H9 (cell line): ENCODE data around the gene NAT14. TPM values are rescaled to one million over a fixed set of nuclear protein-coding genes. Genes with fewer than 3 reads are reported as not detected.

ENCODE experiments used
- DNase-seq: peaks from one replicate; pipeline ENCODE4 v3.0.0-alpha.2; 2017
- H2AFZ ChIP-seq: one replicate; pipeline ENCODE4 v1.6.1; 2013; ENCODE audit warnings: mild to moderate bottlenecking, low read length, control low read depth, moderate library complexity
- H2AK5ac ChIP-seq: 2 replicates; pipeline ENCODE4 v1.6.1; 2013; ENCODE audit warnings: low read length, control low read depth, mixed read lengths; ENCODE audit not compliant: insufficient read length
- H2BK120ac ChIP-seq: one replicate; pipeline ENCODE4 v1.6.1; 2013; ENCODE audit warnings: low read depth, mild to moderate bottlenecking, low read length, control low read depth, inconsistent platforms; ENCODE audit not compliant: poor library complexity, severe bottlenecking
- H2BK12ac ChIP-seq: 2 replicates; pipeline ENCODE4 v1.6.1; 2013; ENCODE audit warnings: low read length, control low read depth, mixed read lengths, low read depth; ENCODE audit not compliant: insufficient read length
- H2BK15ac ChIP-seq: 2 replicates; pipeline ENCODE4 v1.6.1; 2013; ENCODE audit warnings: low read depth, low read length, control low read depth
- H2BK20ac ChIP-seq: one replicate; pipeline ENCODE4 v1.6.1; 2013; ENCODE audit warnings: low read depth, mild to moderate bottlenecking, low read length, control low read depth, inconsistent platforms; ENCODE audit not compliant: poor library complexity, severe bottlenecking
- H2BK5ac ChIP-seq: 2 replicates; pipeline ENCODE4 v1.6.1; 2013; ENCODE audit warnings: low read length, control low read depth, mixed read lengths; ENCODE audit not compliant: insufficient read length
- H3K14ac ChIP-seq: 2 replicates; pipeline ENCODE4 v1.6.1; 2013; ENCODE audit warnings: low read length, control low read depth; ENCODE audit not compliant: insufficient read depth
- H3K18ac ChIP-seq: 2 replicates; pipeline ENCODE4 v1.6.1; 2013; ENCODE audit warnings: low read depth, mild to moderate bottlenecking, mixed read lengths, low read length, control low read depth; ENCODE audit not compliant: insufficient read length
- H3K23ac ChIP-seq: 2 replicates; pipeline ENCODE4 v1.6.1; 2013; ENCODE audit warnings: low read length, control low read depth, mixed read lengths, low read depth; ENCODE audit not compliant: insufficient read length
- H3K23me2 ChIP-seq: 2 replicates; pipeline ENCODE4 v1.6.1; 2013; ENCODE audit warnings: low read depth, mild to moderate bottlenecking, mixed read lengths, low read length, control low read depth; ENCODE audit not compliant: insufficient read length, poor library complexity, severe bottlenecking
- H3K27ac ChIP-seq: 2 replicates; pipeline ENCODE4 v1.5.1; 2013; ENCODE audit warnings: low read length, control low read depth, mixed read lengths, low read depth; ENCODE audit not compliant: insufficient read length
- H3K27me3 ChIP-seq: 2 replicates; pipeline ENCODE4 v1.6.1; 2013; ENCODE audit warnings: low read length, control low read depth, inconsistent platforms; ENCODE audit not compliant: insufficient read depth
- H3K4ac ChIP-seq: 2 replicates; pipeline ENCODE4 v1.6.1; 2013; ENCODE audit warnings: low read depth, mild to moderate bottlenecking, control low read depth, inconsistent platforms, low read length, moderate library complexity
- H3K4me1 ChIP-seq: 2 replicates; pipeline ENCODE4 v1.6.1; 2013; ENCODE audit warnings: low read length, control low read depth, inconsistent platforms; ENCODE audit not compliant: insufficient read depth
- H3K4me2 ChIP-seq: 2 replicates; pipeline ENCODE4 v1.6.1; 2013; ENCODE audit warnings: low read length, control low read depth, mixed read lengths; ENCODE audit not compliant: insufficient read length, insufficient read depth
- H3K56ac ChIP-seq: 2 replicates; pipeline ENCODE4 v1.6.1; 2013; ENCODE audit warnings: low read depth, mild to moderate bottlenecking, mixed read lengths, low read length, control low read depth; ENCODE audit not compliant: insufficient read length
- H3K79me1 ChIP-seq: 2 replicates; pipeline ENCODE4 v1.6.1; 2013; ENCODE audit warnings: low read depth, mild to moderate bottlenecking, moderate library complexity, low read length, control low read depth, inconsistent platforms; ENCODE audit not compliant: insufficient read depth, poor library complexity, severe bottlenecking
- H3K79me2 ChIP-seq: 2 replicates; pipeline ENCODE4 v1.6.1; 2013; ENCODE audit warnings: low read length, control low read depth, inconsistent platforms; ENCODE audit not compliant: insufficient read depth
- H3K9ac ChIP-seq: 2 replicates; pipeline ENCODE4 v1.6.1; 2013; ENCODE audit warnings: low read length, control low read depth, mixed read lengths; ENCODE audit not compliant: insufficient read length; ENCODE audit errors: extremely low read depth
- H3K9me3 ChIP-seq: one replicate; pipeline ENCODE4 v1.6.1; 2013; ENCODE audit warnings: low read depth, low read length, inconsistent platforms; ENCODE audit not compliant: control insufficient read depth
- H3T11ph ChIP-seq: one replicate; pipeline ENCODE4 v1.6.1; 2013; ENCODE audit warnings: mild to moderate bottlenecking, low read length, control low read depth, inconsistent platforms
- H4K20me1 ChIP-seq: one replicate; pipeline ENCODE4 v1.6.1; 2013; ENCODE audit not compliant: control insufficient read depth, insufficient read length, insufficient read depth
- H4K5ac ChIP-seq: 2 replicates; pipeline ENCODE4 v1.6.1; 2013; ENCODE audit warnings: low read depth, mild to moderate bottlenecking, mixed read lengths, low read length, control low read depth; ENCODE audit not compliant: insufficient read length
- H4K8ac ChIP-seq: replicated peaks from 2 replicates; pipeline ENCODE4 v1.6.1; 2013; ENCODE audit warnings: low read length, control low read depth, mixed read lengths, low read depth; ENCODE audit not compliant: insufficient read length
- H4K91ac ChIP-seq: 2 replicates; pipeline ENCODE4 v1.6.1; 2013; ENCODE audit warnings: low read depth, mild to moderate bottlenecking, moderate library complexity, mixed read lengths, low read length, control low read depth; ENCODE audit not compliant: insufficient read length
- H3K27ac Mint-ChIP-seq, 3 experiments: 2 replicates in 2 of 3; 3 replicates in 1 of 3; pipeline ENCODE4 v1.8.0; 2020 to 2021; ENCODE audit warnings: mixed read lengths in 3 of 3, mild to moderate bottlenecking in 1 of 3, moderate library complexity in 1 of 3
- H3K27me3 Mint-ChIP-seq: 2 replicates; pipeline ENCODE4 v1.8.0; 2021; ENCODE audit warnings: low read depth, mild to moderate bottlenecking, moderate library complexity, mixed read lengths
- H3K36me3 Mint-ChIP-seq, 3 experiments: 2 replicates in 2 of 3; 3 replicates in 1 of 3; pipeline ENCODE4 v1.8.0; 2020 to 2021; ENCODE audit warnings: low read depth in 3 of 3, mixed read lengths in 3 of 3; ENCODE audit not compliant: insufficient read depth in 1 of 3
- H3K4me1 Mint-ChIP-seq, 2 experiments: 2 replicates each; pipeline ENCODE4 v1.8.0; 2020; ENCODE audit warnings: mixed read lengths in 2 of 2
- H3K4me3 Mint-ChIP-seq, 2 experiments: 2 replicates in 1 of 2; 3 replicates in 1 of 2; pipeline ENCODE4 v1.8.0; 2020 to 2021; ENCODE audit warnings: mild to moderate bottlenecking in 2 of 2, mixed read lengths in 2 of 2, moderate library complexity in 1 of 2
- H3K9me3 Mint-ChIP-seq, 2 experiments: 2 replicates in 1 of 2; 3 replicates in 1 of 2; pipeline ENCODE4 v1.8.0; 2020; ENCODE audit warnings: mild to moderate bottlenecking in 2 of 2, mixed read lengths in 2 of 2, moderate library complexity in 1 of 2
- CTCF ChIP-seq: fragments of 200-600 bp; sonication (generic); conservative IDR thresholded peaks from 3 replicates; pipeline ENCODE4 v1.8.0; 2021; ENCODE audit warnings: antibody characterized with exemption, mild to moderate bottlenecking
- WGBS: extraction: QIAGEN DNeasy Blood & Tissue Kit; methylation state at CpG from one replicate; pipeline ENCODE4 v1.1.7; 2013; ENCODE audit warnings: missing lambda C conversion rate, low lambda C conversion rate, mixed read lengths; ENCODE audit not compliant: insufficient read length; ENCODE audit errors: extremely low coverage; 5-methylcytosine and 5-hydroxymethylcytosine counted together
- total RNA-seq: library from RNA; stranded (reverse); gene quantifications from 2 replicates; pipeline ENCODE4 v1.2.1, GENCODE V29; 2021

Gene NAT14
- total RNA-seq, 1 experiment from 2014 or later, result 51.2 TPM

- no peak overlapping the region for H2BK15ac ChIP-seq
- no peak overlapping the region for H3K27ac ChIP-seq
- 0 out of 2 replicates have a peak, but pooled peaks cover 2% of the 10 kb centered on the region for H3K4me1 ChIP-seq
- no peak overlapping the region for H3K9ac ChIP-seq
- H4K8ac ChIP-seq, result no peak overlapping the region
- no peak overlapping the region for H3K18ac ChIP-seq
- no peaks in the 10 kb centered on the region for H3K79me2 ChIP-seq
- peaks cover 11 to 18% of the 10 kb centered on the region in 2 experiments for H3K4me1 Mint-ChIP-seq
- H3K9me3 Mint-ChIP-seq, result peaks cover 0 to 5% of the 10 kb centered on the region in 2 experiments; a peak in 1 of 5 replicates
- peaks cover 53% of the 10 kb centered on the region for H3K27me3 Mint-ChIP-seq
- no peak for DNase-seq
- no peak overlapping the region for H3K4ac ChIP-seq
- no peaks in the 10 kb centered on the region for H3K36me3 Mint-ChIP-seq
- no peak overlapping the region for H3K14ac ChIP-seq
- WGBS, result no CpG with 5 or more reads among the region's 8 CpGs
- no peaks in the 10 kb centered on the region for H4K20me1 ChIP-seq
- no peak overlapping the region for H3T11ph ChIP-seq
- H3K23ac ChIP-seq, result no peak overlapping the region
- no peak overlapping the region for H2AFZ ChIP-seq
- TF ChIP-seq CTCF, result no peak
- H3K4me3 Mint-ChIP-seq, result no peak overlapping the region
- H2BK12ac ChIP-seq, result no peak overlapping the region
- H3K27me3 ChIP-seq, result peaks cover 5% of the 10 kb centered on the region; the same call in 1 of the 2 replicates
- H3K9me3 ChIP-seq, result no peaks in the 10 kb centered on the region
- no peak overlapping the region for H2BK120ac ChIP-seq
- H3K4me2 ChIP-seq, result no peak overlapping the region
- no peak overlapping the region for H3K56ac ChIP-seq
- H3K23me2 ChIP-seq, result peaks cover 16% of the 10 kb centered on the region
- no peak overlapping the region for H2BK20ac ChIP-seq
- H2AK5ac ChIP-seq, result no peak overlapping the region
- no peak overlapping the region for H4K91ac ChIP-seq
- H3K79me1 ChIP-seq, result no peaks in the 10 kb centered on the region
- no peak overlapping the region for H3K27ac Mint-ChIP-seq
- H2BK5ac ChIP-seq, result no peak overlapping the region
- no peak overlapping the region for H4K5ac ChIP-seq
Measured at GRCh38 chr19:55436847-55437246, 48.1 kb upstream of the NAT14 start.
